HepG2 (cell line): ENCODE measurements around the gene FAM229B. TPM values are rescaled to one million over a fixed set of nuclear protein-coding genes. Genes with fewer than 3 reads are reported as not detected.

Experiments
- ATRX ChIP-seq: sonication (generic); formaldehyde crosslinking; IDR thresholded peaks from 2 replicates; pipeline ENCODE4 v1.4.0; 2020; ENCODE audit warnings: missing genetic modification reagents, borderline replicate concordance
- BRD4 ChIP-seq: sonication (generic); formaldehyde crosslinking; IDR thresholded peaks from 2 replicates; pipeline ENCODE4 v1.4.0; 2020; ENCODE audit warnings: missing genetic modification reagents
- GTF3A ChIP-seq: sonication (generic); formaldehyde crosslinking; conservative IDR thresholded peaks from 2 replicates; pipeline ENCODE4 v1.4.0; 2020; ENCODE audit warnings: mild to moderate bottlenecking, missing genetic modification reagents
- HOXA3 ChIP-seq: sonication (generic); formaldehyde crosslinking; IDR thresholded peaks from 2 replicates; pipeline ENCODE4 v1.5.0; 2020; ENCODE audit warnings: missing genetic modification reagents
- JUNB ChIP-seq: sonication (generic); formaldehyde crosslinking; IDR thresholded peaks from 2 replicates; pipeline ENCODE4 v1.8.0; 2022; ENCODE audit warnings: missing genetic modification reagents, mild to moderate bottlenecking, borderline replicate concordance
- MAFF ChIP-seq: IDR thresholded peaks from 2 replicates; pipeline ENCODE4 v1.6.1; 2011; ENCODE audit warnings: low read depth, low read length, improper control_type of control experiment
- MATR3 ChIP-seq: sonication (generic); formaldehyde crosslinking; IDR thresholded peaks from 2 replicates; pipeline ENCODE4 v1.4.0; 2020; ENCODE audit warnings: missing genetic modification reagents
- SATB2 ChIP-seq: sonication (generic); formaldehyde crosslinking; IDR thresholded peaks from 2 replicates; pipeline ENCODE4 v1.5.0; 2020; ENCODE audit warnings: missing genetic modification reagents
- SP2 ChIP-seq: sonication (generic); formaldehyde crosslinking; IDR thresholded peaks from 2 replicates; pipeline ENCODE4 v1.5.1; 2020; ENCODE audit warnings: mild to moderate bottlenecking, missing genetic modification reagents
- ZNF138 ChIP-seq: sonication (generic); formaldehyde crosslinking; IDR thresholded peaks from 2 replicates; pipeline ENCODE4 v1.5.0; 2020; ENCODE audit warnings: mild to moderate bottlenecking, low read depth, missing genetic modification reagents
- ZNF510 ChIP-seq: sonication (generic); formaldehyde crosslinking; IDR thresholded peaks from 2 replicates; pipeline ENCODE4 v1.4.0; 2020; ENCODE audit warnings: low read depth, mild to moderate bottlenecking, missing genetic modification reagents
- ZNF772 ChIP-seq: sonication (generic); formaldehyde crosslinking; IDR thresholded peaks from 2 replicates; pipeline ENCODE4 v1.5.0; 2020; ENCODE audit warnings: mild to moderate bottlenecking, missing genetic modification reagents
- ZNF839 ChIP-seq: sonication (generic); formaldehyde crosslinking; IDR thresholded peaks from 2 replicates; pipeline ENCODE4 v1.4.0; 2020; ENCODE audit warnings: missing genetic modification reagents, mild to moderate bottlenecking, borderline replicate concordance
- ZSCAN31 ChIP-seq: sonication (generic); formaldehyde crosslinking; IDR thresholded peaks from 2 replicates; pipeline ENCODE4 v1.5.0; 2020; ENCODE audit warnings: low read depth, mild to moderate bottlenecking, missing genetic modification reagents
- polyA plus RNA-seq, 8 experiments: library from polyadenylated mRNA; depleted of rRNA in 3 of 8; stranded (reverse) in 7 of 8; unstranded in 1 of 8; fragments of >200 nt; fragmentation: Illumina TruSeq in 4 of 8; extraction: Trizol in 4 of 8; gene quantifications; 2 replicates each; pipeline versions ENCODE4 v1.2.1 to v1.2.3, GENCODE V29; 2011 to 2016; ENCODE audit warnings: low read depth in 4 of 8, missing spikeins in 1 of 8, mixed read lengths in 1 of 8; ENCODE audit not compliant: insufficient read depth in 1 of 8
- total RNA-seq, 5 experiments: library from RNA; depleted of rRNA; stranded (reverse); fragments of >200 nt; fragmentation: Illumina TruSeq; extraction: Trizol; gene quantifications; 2 replicates each; pipeline ENCODE4 v1.2.3, GENCODE V29; 2016; ENCODE audit warnings: low read depth in 1 of 5
- TF ChIP-seq, protein P1 (sequence below): sonication (generic); formaldehyde crosslinking; conservative IDR thresholded peaks from 2 replicates; pipeline ENCODE4 v1.4.0; 2020; ENCODE audit warnings: missing genetic modification reagents
- TF ChIP-seq, protein P2 (sequence below): sonication (generic); formaldehyde crosslinking; IDR thresholded peaks from 2 replicates; pipeline ENCODE4 v1.4.0; 2020; ENCODE audit warnings: missing genetic modification reagents, borderline replicate concordance
- TF ChIP-seq, protein P3 (sequence below): sonication (generic); formaldehyde crosslinking; conservative IDR thresholded peaks from 2 replicates; pipeline ENCODE4 v1.4.0; 2020; ENCODE audit warnings: missing genetic modification reagents
- TF ChIP-seq, protein P4 (sequence below): sonication (generic); formaldehyde crosslinking; conservative IDR thresholded peaks from 2 replicates; pipeline ENCODE4 v1.8.0; 2022; ENCODE audit warnings: mild to moderate bottlenecking, moderate library complexity, missing genetic modification reagents
- TF ChIP-seq, protein P5 (sequence below): sonication (generic); formaldehyde crosslinking; IDR thresholded peaks from 2 replicates; pipeline ENCODE4 v1.5.1; 2020; ENCODE audit warnings: missing genetic modification reagents, mild to moderate bottlenecking, borderline replicate concordance
- TF ChIP-seq, protein P6 (sequence below): sonication (generic); formaldehyde crosslinking; IDR thresholded peaks from 2 replicates; pipeline ENCODE4 v1.8.1; 2023; ENCODE audit warnings: mild to moderate bottlenecking, missing genetic modification reagents

Gene FAM229B
- total and polyA plus RNA-seq, 2 of the 13 experiments (the other 11 are each of a cell fraction or from before 2014, with no cell fraction given) = 11.3 to 19.5 TPM

DNA sequence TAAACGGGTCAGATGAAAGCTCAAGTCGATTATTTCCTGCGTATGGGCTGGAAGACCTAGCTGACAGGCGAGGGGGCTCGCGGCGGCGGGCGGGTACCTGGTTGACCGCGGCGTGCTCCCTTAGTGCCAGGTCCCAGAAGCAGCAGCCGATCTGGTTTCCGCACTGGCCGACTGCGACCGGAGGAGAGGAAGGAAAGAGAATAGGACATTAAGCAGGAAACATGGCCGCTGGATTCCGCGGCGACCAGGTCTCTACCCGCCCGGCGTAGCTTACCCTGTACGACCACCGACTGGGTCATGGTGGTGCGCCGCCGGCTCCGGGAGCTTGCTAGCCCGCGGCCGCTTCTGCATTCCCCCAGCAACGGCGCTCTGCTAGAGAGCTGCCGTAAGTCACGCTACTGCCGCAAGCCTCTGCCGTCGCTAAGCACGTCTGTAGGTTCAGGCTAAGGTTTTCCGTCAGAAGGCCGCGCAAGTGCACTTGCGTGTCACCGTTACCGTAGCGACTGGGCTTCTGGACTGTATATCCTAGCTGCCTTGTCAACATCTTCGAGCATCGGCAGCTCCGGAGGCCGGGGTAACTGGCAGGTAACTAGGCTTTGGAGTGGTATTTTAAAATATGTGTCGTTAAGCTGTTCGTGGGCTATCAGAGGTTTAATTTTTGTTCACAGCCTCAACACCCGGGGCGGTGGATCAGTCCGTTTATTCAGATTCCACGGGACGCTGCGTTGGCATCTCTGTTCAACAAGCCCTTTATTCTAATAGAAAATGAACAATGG, at the start of gene FAM229B, which contains the start of gene TUBE1 (continued):
- TF ChIP-seq, protein P1, sequence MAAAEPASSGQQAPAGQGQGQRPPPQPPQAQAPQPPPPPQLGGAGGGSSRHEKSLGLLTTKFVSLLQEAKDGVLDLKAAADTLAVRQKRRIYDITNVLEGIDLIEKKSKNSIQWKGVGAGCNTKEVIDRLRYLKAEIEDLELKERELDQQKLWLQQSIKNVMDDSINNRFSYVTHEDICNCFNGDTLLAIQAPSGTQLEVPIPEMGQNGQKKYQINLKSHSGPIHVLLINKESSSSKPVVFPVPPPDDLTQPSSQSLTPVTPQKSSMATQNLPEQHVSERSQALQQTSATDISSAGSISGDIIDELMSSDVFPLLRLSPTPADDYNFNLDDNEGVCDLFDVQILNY = no peak
- peak; percentile 60 for TF ChIP-seq ZNF772 (CRISPR knock-in tag)
- TF ChIP-seq ZSCAN31 (CRISPR knock-in tag) = peak; percentile 51; the same call in 1 of the 2 replicates
- TF ChIP-seq HOXA3 (CRISPR knock-in tag) = peak; percentile 76; the same call in 1 of the 2 replicates
- TF ChIP-seq, protein P2, sequence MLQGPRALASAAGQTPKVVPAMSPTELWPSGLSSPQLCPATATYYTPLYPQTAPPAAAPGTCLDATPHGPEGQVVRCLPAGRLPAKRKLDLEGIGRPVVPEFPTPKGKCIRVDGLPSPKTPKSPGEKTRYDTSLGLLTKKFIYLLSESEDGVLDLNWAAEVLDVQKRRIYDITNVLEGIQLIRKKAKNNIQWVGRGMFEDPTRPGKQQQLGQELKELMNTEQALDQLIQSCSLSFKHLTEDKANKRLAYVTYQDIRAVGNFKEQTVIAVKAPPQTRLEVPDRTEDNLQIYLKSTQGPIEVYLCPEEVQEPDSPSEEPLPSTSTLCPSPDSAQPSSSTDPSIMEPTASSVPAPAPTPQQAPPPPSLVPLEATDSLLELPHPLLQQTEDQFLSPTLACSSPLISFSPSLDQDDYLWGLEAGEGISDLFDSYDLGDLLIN (CRISPR knock-in tag) = no peak
- no peak for TF ChIP-seq JUNB (CRISPR knock-in tag)
- TF ChIP-seq MATR3 = no peak
- TF ChIP-seq ZNF510 (CRISPR knock-in tag) = peak; percentile 53; the same call in 1 of the 2 replicates
- TF ChIP-seq BRD4 = peak; percentile 42; the same call in 1 of the 2 replicates
- TF ChIP-seq, protein P3, sequence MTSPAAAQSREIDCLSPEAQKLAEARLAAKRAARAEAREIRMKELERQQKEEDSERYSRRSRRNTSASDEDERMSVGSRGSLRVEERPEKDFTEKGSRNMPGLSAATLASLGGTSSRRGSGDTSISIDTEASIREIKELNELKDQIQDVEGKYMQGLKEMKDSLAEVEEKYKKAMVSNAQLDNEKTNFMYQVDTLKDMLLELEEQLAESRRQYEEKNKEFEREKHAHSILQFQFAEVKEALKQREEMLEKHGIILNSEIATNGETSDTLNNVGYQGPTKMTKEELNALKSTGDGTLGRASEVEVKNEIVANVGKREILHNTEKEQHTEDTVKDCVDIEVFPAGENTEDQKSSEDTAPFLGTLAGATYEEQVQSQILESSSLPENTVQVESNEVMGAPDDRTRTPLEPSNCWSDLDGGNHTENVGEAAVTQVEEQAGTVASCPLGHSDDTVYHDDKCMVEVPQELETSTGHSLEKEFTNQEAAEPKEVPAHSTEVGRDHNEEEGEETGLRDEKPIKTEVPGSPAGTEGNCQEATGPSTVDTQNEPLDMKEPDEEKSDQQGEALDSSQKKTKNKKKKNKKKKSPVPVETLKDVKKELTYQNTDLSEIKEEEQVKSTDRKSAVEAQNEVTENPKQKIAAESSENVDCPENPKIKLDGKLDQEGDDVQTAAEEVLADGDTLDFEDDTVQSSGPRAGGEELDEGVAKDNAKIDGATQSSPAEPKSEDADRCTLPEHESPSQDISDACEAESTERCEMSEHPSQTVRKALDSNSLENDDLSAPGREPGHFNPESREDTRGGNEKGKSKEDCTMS (CRISPR knock-in tag) = no peak
- TF ChIP-seq, protein P4, sequence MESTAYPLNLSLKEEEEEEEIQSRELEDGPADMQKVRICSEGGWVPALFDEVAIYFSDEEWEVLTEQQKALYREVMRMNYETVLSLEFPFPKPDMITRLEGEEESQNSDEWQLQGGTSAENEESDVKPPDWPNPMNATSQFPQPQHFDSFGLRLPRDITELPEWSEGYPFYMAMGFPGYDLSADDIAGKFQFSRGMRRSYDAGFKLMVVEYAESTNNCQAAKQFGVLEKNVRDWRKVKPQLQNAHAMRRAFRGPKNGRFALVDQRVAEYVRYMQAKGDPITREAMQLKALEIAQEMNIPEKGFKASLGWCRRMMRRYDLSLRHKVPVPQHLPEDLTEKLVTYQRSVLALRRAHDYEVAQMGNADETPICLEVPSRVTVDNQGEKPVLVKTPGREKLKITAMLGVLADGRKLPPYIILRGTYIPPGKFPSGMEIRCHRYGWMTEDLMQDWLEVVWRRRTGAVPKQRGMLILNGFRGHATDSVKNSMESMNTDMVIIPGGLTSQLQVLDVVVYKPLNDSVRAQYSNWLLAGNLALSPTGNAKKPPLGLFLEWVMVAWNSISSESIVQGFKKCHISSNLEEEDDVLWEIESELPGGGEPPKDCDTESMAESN (CRISPR knock-in tag) = peak; percentile 85
- TF ChIP-seq, protein P5, sequence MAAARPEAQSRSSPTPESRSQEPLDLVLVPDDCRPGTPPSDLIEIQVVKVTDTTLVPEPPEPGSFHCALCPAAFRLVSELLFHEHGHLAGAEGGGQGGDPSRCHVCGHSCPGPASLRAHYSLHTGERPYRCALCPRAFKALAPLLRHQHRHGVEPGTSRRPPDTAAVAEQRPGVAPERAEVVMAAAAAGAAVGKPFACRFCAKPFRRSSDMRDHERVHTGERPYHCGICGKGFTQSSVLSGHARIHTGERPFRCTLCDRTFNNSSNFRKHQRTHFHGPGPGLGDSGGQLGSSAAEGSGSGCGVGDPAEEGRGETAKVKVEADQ (CRISPR knock-in tag) = no peak; the same call in 1 of the 2 replicates
- TF ChIP-seq ZNF839 (CRISPR knock-in tag) = peak; percentile 82; the same call in 1 of the 2 replicates
- no peak for TF ChIP-seq ATRX
- TF ChIP-seq SP2 (CRISPR knock-in tag) = no peak
- no peak for TF ChIP-seq ZNF138
- TF ChIP-seq SATB2 (CRISPR knock-in tag) = no peak
- TF ChIP-seq, protein P6, sequence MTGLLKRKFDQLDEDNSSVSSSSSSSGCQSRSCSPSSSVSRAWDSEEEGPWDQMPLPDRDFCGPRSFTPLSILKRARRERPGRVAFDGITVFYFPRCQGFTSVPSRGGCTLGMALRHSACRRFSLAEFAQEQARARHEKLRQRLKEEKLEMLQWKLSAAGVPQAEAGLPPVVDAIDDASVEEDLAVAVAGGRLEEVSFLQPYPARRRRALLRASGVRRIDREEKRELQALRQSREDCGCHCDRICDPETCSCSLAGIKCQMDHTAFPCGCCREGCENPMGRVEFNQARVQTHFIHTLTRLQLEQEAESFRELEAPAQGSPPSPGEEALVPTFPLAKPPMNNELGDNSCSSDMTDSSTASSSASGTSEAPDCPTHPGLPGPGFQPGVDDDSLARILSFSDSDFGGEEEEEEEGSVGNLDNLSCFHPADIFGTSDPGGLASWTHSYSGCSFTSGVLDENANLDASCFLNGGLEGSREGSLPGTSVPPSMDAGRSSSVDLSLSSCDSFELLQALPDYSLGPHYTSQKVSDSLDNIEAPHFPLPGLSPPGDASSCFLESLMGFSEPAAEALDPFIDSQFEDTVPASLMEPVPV (CRISPR knock-in tag) = peak; percentile 86
- peak; percentile 34; the same call in 1 of the 2 replicates for TF ChIP-seq GTF3A (CRISPR knock-in tag)
- 0 out of 2 replicates have a peak, but pooled peaks have one; percentile 12 for TF ChIP-seq MAFF
